HEK293 (cell line): ENCODE data around the gene TRPC6.

Source experiments
- CTCF ChIA-PET: fragments of 350-600 bp; formaldehyde crosslinking; extraction: SDS; loops from one replicate; lab custom pipeline; 2021; ENCODE audit warnings: antibody characterized with exemption; lab: Yijun Ruan, JAX
- POLR2A ChIA-PET: fragments of 300-600 bp; formaldehyde crosslinking; extraction: SDS; loops from one replicate; lab custom pipeline; 2020; ENCODE audit warnings: antibody characterized with exemption, inconsistent platforms; lab: Yijun Ruan, JAX
- H3K27ac ChIP-seq: fragments of 200-500 bp; sonication (Bioruptor generic); 2 replicates; pipeline ENCODE4 v1.5.1; 2014; ENCODE audit warnings: low read depth, low read length, control low read depth, inconsistent platforms; ENCODE audit errors: extremely low read depth
- H3K36me3 ChIP-seq, 2 experiments: fragments of 200-500 bp in 1 of 2; sonication (Bioruptor generic) in 1 of 2; 1 replicate in 1 of 2; 2 replicates in 1 of 2; pipeline ENCODE4 v1.5.1; 2014 to 2017; ENCODE audit warnings: inconsistent platforms in 2 of 2, low read length in 2 of 2; ENCODE audit not compliant: control insufficient read depth in 2 of 2, insufficient read depth in 1 of 2
- H3K4me1 ChIP-seq: fragments of 200-500 bp; sonication (Bioruptor generic); 2 replicates; pipeline ENCODE4 v1.5.1; 2014; ENCODE audit warnings: mild to moderate bottlenecking, low read length, inconsistent platforms; ENCODE audit not compliant: control insufficient read depth, insufficient read depth
- H3K4me3 ChIP-seq: 2 replicates; pipeline ENCODE4 v1.5.1; 2011; ENCODE audit warnings: low read depth, mild to moderate bottlenecking, control low read depth, low read length, moderate library complexity
- H3K9me3 ChIP-seq: fragments of 200-500 bp; sonication (Bioruptor generic); 2 replicates; pipeline ENCODE4 v1.5.1; 2014; ENCODE audit warnings: low read depth, low read length, inconsistent platforms; ENCODE audit not compliant: control insufficient read depth, insufficient read depth
- BCL11A ChIP-seq: fragments of 450-650 bp; formaldehyde crosslinking; IDR thresholded peaks from 2 replicates; pipeline ENCODE4 v1.5.1; 2016; ENCODE audit warnings: low read depth, missing biosample characterization, missing genetic modification characterization
- EGR2 ChIP-seq: fragments of 450-650 bp; formaldehyde crosslinking; IDR thresholded peaks from 2 replicates; pipeline ENCODE4 v1.5.1; 2016; ENCODE audit warnings: low read depth, missing biosample characterization, missing genetic modification characterization
- KLF1 ChIP-seq: fragments of 450-650 bp; formaldehyde crosslinking; IDR thresholded peaks from 2 replicates; pipeline ENCODE4 v1.5.1; 2016; ENCODE audit warnings: missing biosample characterization, missing genetic modification characterization
- KLF7 ChIP-seq: fragments of 450-650 bp; formaldehyde crosslinking; IDR thresholded peaks from 2 replicates; pipeline ENCODE4 v1.5.1; 2016; ENCODE audit warnings: missing biosample characterization, missing genetic modification characterization, borderline replicate concordance
- SALL2 ChIP-seq: fragments of 450-650 bp; formaldehyde crosslinking; IDR thresholded peaks from 2 replicates; pipeline ENCODE4 v1.5.0; 2017; ENCODE audit warnings: missing biosample characterization, mild to moderate bottlenecking, missing genetic modification characterization, borderline replicate concordance
- TRIM28 ChIP-seq: IDR thresholded peaks from 2 replicates; pipeline ENCODE4 v1.6.1; 2011; ENCODE audit warnings: low read length, control low read depth, borderline replicate concordance
- YY1 ChIP-seq: fragments of 450-650 bp; formaldehyde crosslinking; IDR thresholded peaks from 2 replicates; pipeline ENCODE4 v1.5.1; 2018; ENCODE audit warnings: missing biosample characterization, missing genetic modification characterization
- ZBTB1 ChIP-seq: fragments of 450-650 bp; formaldehyde crosslinking; IDR thresholded peaks from 2 replicates; pipeline ENCODE4 v1.5.1; 2016; ENCODE audit warnings: missing biosample characterization, missing genetic modification characterization
- ZEB2 ChIP-seq: fragments of 450-650 bp; formaldehyde crosslinking; IDR thresholded peaks from 2 replicates; pipeline ENCODE4 v1.5.1; 2016; ENCODE audit warnings: missing biosample characterization, missing genetic modification characterization
- ZFP37 ChIP-seq: fragments of 450-650 bp; formaldehyde crosslinking; IDR thresholded peaks from 2 replicates; pipeline ENCODE4 v1.5.1; 2016; ENCODE audit warnings: missing biosample characterization, missing genetic modification characterization
- ZNF132 ChIP-seq: fragments of 450-650 bp; formaldehyde crosslinking; IDR thresholded peaks from 2 replicates; pipeline ENCODE4 v1.5.1; 2017; ENCODE audit warnings: missing biosample characterization, missing genetic modification characterization, borderline replicate concordance
- ZNF140 ChIP-seq: fragments of 450-650 bp; formaldehyde crosslinking; IDR thresholded peaks from 2 replicates; pipeline ENCODE4 v1.5.1; 2016; ENCODE audit warnings: missing biosample characterization, missing genetic modification characterization
- ZNF148 ChIP-seq: fragments of 450-650 bp; formaldehyde crosslinking; IDR thresholded peaks from 2 replicates; pipeline ENCODE4 v1.5.0; 2017; ENCODE audit warnings: missing biosample characterization, missing genetic modification characterization, borderline replicate concordance
- ZNF16 ChIP-seq: fragments of 450-650 bp; formaldehyde crosslinking; IDR thresholded peaks from 2 replicates; pipeline ENCODE4 v1.5.1; 2016; ENCODE audit warnings: low read depth, missing biosample characterization, missing genetic modification characterization
- ZNF2 ChIP-seq: fragments of 450-650 bp; formaldehyde crosslinking; IDR thresholded peaks from 2 replicates; pipeline ENCODE4 v1.5.1; 2016; ENCODE audit warnings: missing biosample characterization, missing genetic modification characterization
- ZNF214 ChIP-seq: fragments of 450-650 bp; formaldehyde crosslinking; IDR thresholded peaks from 2 replicates; pipeline ENCODE4 v1.5.1; 2017; ENCODE audit warnings: missing biosample characterization, mild to moderate bottlenecking, missing genetic modification characterization, borderline replicate concordance
- ZNF292 ChIP-seq: fragments of 450-650 bp; formaldehyde crosslinking; IDR thresholded peaks from 2 replicates; pipeline ENCODE4 v1.5.1; 2016; ENCODE audit warnings: low read depth, missing biosample characterization, missing genetic modification characterization, borderline replicate concordance
- ZNF341 ChIP-seq: fragments of 450-650 bp; formaldehyde crosslinking; IDR thresholded peaks from 2 replicates; pipeline ENCODE4; 2016; ENCODE audit warnings: low read depth, missing biosample characterization, missing genetic modification characterization
- ZNF391 ChIP-seq: fragments of 450-650 bp; formaldehyde crosslinking; IDR thresholded peaks from 2 replicates; pipeline ENCODE4 v1.5.1; 2016; ENCODE audit warnings: low read depth, missing biosample characterization, missing genetic modification characterization, borderline replicate concordance
- ZNF433 ChIP-seq: fragments of 450-650 bp; formaldehyde crosslinking; IDR thresholded peaks from 2 replicates; pipeline ENCODE4 v1.5.1; 2016; ENCODE audit warnings: missing biosample characterization, missing genetic modification characterization, low read depth
- ZNF48 ChIP-seq: fragments of 450-650 bp; formaldehyde crosslinking; IDR thresholded peaks from 2 replicates; pipeline ENCODE4 v1.5.1; 2016; ENCODE audit warnings: missing biosample characterization, missing genetic modification characterization
- ZNF530 ChIP-seq: fragments of 450-650 bp; formaldehyde crosslinking; IDR thresholded peaks from 2 replicates; pipeline ENCODE4 v1.5.1; 2016; ENCODE audit warnings: low read depth, missing biosample characterization, missing genetic modification characterization
- ZNF548 ChIP-seq: fragments of 450-650 bp; formaldehyde crosslinking; IDR thresholded peaks from 2 replicates; pipeline ENCODE4 v1.5.1; 2016; ENCODE audit warnings: missing biosample characterization, missing genetic modification characterization
- ZNF561 ChIP-seq: fragments of 450-650 bp; IDR thresholded peaks from 2 replicates; pipeline ENCODE4 v1.5.1; 2018; ENCODE audit warnings: missing biosample characterization, missing genetic modification characterization, borderline replicate concordance
- ZNF580 ChIP-seq: fragments of 450-650 bp; formaldehyde crosslinking; IDR thresholded peaks from 2 replicates; pipeline ENCODE4 v1.5.1; 2016; ENCODE audit warnings: missing biosample characterization, missing genetic modification characterization
- ZNF623 ChIP-seq: fragments of 450-650 bp; formaldehyde crosslinking; IDR thresholded peaks from 2 replicates; pipeline ENCODE4 v1.5.1; 2016; ENCODE audit warnings: missing biosample characterization, missing genetic modification characterization
- ZNF677 ChIP-seq: fragments of 450-650 bp; IDR thresholded peaks from 2 replicates; pipeline ENCODE4 v1.5.0; 2018; ENCODE audit warnings: missing biosample characterization, mild to moderate bottlenecking, missing genetic modification characterization, moderate library complexity
- ZNF701 ChIP-seq: fragments of 450-650 bp; formaldehyde crosslinking; IDR thresholded peaks from 2 replicates; pipeline ENCODE4 v1.5.1; 2016; ENCODE audit warnings: missing biosample characterization, missing genetic modification characterization
- ZSCAN30 ChIP-seq: fragments of 450-650 bp; IDR thresholded peaks from 2 replicates; pipeline ENCODE4 v1.5.1; 2018; ENCODE audit warnings: missing biosample characterization, mild to moderate bottlenecking, missing genetic modification characterization, moderate library complexity
- TF ChIP-seq, protein P1 (sequence below): fragments of 450-650 bp; IDR thresholded peaks from 2 replicates; pipeline ENCODE4 v1.5.1; 2018; ENCODE audit warnings: missing biosample characterization, missing genetic modification characterization

The TRPC6 gene

GRCh38 chr11:101586965-101587364, 3.2 kb upstream of the TRPC6 start:
- H3K27ac ChIP-seq: no peak overlapping the region
- no peaks in the 10 kb centered on the region for H3K9me3 ChIP-seq
- H3K4me1 ChIP-seq: no peaks in the 10 kb centered on the region
- ChIA-PET POLR2A (no interaction called here), CTCF (interaction anchor here (0.5 kb wide), 1 partner anchor 299 kb away, joined by 6 read pairs; no protein-coding TSS in a partner anchor)
- H3K36me3 ChIP-seq: no peaks in the 10 kb centered on the region
- no peak for TF ChIP-seq ZNF623
- TF ChIP-seq SALL2 (tag by site-specific recombination): no peak
- TF ChIP-seq ZNF433 (tag by site-specific recombination): no peak
- TF ChIP-seq EGR2: no peak
- TF ChIP-seq YY1 (tag by site-specific recombination): no peak
- no peak for TF ChIP-seq ZNF580 (tag by site-specific recombination)
- TF ChIP-seq ZNF48 (tag by site-specific recombination): no peak
- TF ChIP-seq KLF7 (tag by site-specific recombination): no peak
- TF ChIP-seq ZNF530 (tag by site-specific recombination): no peak
- no peak for TF ChIP-seq ZNF391
- TF ChIP-seq ZNF2: no peak
- TF ChIP-seq, protein P1, sequence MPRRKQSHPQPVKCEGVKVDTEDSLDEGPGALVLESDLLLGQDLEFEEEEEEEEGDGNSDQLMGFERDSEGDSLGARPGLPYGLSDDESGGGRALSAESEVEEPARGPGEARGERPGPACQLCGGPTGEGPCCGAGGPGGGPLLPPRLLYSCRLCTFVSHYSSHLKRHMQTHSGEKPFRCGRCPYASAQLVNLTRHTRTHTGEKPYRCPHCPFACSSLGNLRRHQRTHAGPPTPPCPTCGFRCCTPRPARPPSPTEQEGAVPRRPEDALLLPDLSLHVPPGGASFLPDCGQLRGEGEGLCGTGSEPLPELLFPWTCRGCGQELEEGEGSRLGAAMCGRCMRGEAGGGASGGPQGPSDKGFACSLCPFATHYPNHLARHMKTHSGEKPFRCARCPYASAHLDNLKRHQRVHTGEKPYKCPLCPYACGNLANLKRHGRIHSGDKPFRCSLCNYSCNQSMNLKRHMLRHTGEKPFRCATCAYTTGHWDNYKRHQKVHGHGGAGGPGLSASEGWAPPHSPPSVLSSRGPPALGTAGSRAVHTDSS (tag by site-specific recombination): no peak
- TF ChIP-seq ZNF677: no peak
- no peak overlapping the region for H3K4me3 ChIP-seq

- no peaks in the 10 kb centered on the region for H3K4me1 ChIP-seq
- no peaks in the 10 kb centered on the region for H3K9me3 ChIP-seq
- ChIA-PET POLR2A (no interaction called here), CTCF (interaction anchor here (0.6 kb wide), 1 partner anchor 16 kb away, joined by 3 read pairs; no protein-coding TSS in a partner anchor)
- no peak overlapping the region for H3K4me3 ChIP-seq
- TF ChIP-seq ZFP37 (tag by site-specific recombination) (no peak), BCL11A (tag by site-specific recombination) (no peak), ZNF140 (tag by site-specific recombination) (no peak), ZNF548 (tag by site-specific recombination) (no peak), ZNF292 (tag by site-specific recombination) (no peak), ZNF561 (no peak), KLF1 (tag by site-specific recombination) (no peak), ZSCAN30 (tag by site-specific recombination) (no peak), ZNF16 (tag by site-specific recombination) (no peak), ZNF132 (tag by site-specific recombination) (no peak), ZNF341 (no peak), TRIM28 (no peak), ZNF214 (tag by site-specific recombination) (no peak), ZEB2 (tag by site-specific recombination) (no peak), ZNF148 (tag by site-specific recombination) (no peak), ZNF580 (tag by site-specific recombination) (no peak), ZNF701 (no peak), ZBTB1 (tag by site-specific recombination) (no peak)
- no peaks in the 10 kb centered on the region for H3K36me3 ChIP-seq
- H3K27ac ChIP-seq: no peak overlapping the region
These were observed 848 bp upstream of the TRPC6 start for GRCh38 chr11:101584655-101585054.
